ENCODE results near the gene HPSE.

DNA sequence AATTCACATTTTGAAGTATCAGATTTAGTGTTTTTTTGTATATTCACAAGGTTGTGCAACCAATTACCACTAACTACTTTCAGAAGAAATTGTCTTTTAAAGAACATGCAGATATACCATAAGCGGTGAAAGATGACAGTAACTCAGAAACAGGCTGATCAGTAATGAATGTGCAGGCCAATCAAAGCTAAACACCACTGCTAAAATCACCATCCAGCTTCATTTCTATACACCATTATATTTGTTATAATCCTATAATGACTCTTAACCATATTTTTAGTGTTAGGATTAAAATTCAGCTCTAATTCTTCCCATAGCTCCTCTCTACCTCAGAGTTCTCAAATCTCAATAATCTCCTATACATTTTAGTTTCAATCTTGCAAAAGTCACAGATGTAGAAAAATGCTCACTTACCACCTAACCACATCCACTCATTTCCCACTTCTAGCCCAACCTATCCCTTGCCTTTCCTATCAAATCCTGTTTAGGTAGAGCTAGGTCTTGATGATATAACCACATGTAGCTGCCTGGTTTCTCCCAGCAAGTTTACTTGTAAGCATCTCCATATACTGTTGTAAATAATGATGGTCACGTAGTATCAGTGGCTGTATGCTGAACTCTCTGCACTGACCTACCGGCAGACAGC is 66.7 kb downstream of the HPSE start:
- TF ChIP-seq EP300 (IDR thresholded peaks at IDR 0.05) (no peak), CTCF (IDR thresholded peaks at IDR 0.05) (no peak)

All from tibial nerve (tissue), 4 donors.